HG02610 (cell line): ENCODE results near the gene DISC1.
"Not testable (repeated sequence)": the region's sequence is repeated elsewhere in the genome, so short reads cannot be mapped to it uniquely, and the experiment has no call there.

ENCODE experiments used
- ATAC-seq: cut with Tn5 transposase; IDR thresholded peaks from one replicate; pipeline ENCODE4 v1.9.1; 2021; ENCODE audit warnings: mild to moderate bottlenecking, moderate library complexity; ENCODE audit not compliant: unreplicated experiment

The DISC1 gene

DNA sequence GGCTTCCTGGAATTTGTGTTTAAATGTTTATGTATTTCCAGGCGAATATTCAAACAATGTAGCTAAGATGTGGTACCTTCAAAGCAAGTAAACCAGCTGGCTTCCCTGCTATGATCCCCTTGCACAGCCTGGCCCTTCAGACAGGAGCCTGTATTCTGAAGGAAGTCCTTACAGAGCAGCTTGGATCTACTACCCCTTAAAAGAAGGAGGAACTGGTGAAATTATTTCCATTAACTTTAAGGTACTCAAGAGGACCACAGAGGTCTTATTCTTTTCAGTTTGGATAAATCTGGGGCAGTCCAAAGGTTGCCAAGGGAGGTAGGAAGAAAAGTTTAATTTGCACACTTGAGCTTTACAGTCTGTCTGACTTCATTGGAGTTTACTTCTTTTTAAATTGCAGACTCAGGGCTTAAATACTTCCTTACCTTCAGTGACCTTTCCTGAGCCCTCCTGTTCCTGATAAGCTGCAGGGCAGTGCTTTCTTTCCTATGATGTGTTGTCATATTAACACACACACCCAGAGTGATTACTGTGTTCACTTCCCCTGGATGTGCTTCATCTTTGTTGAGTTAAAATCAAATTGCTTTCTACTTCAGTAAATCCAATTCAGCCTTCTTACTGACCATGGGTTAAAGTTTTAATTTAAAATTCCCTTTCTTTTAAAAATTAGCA lies 40.5 kb downstream of the DISC1 start:
- no peak for ATAC-seq

DNA sequence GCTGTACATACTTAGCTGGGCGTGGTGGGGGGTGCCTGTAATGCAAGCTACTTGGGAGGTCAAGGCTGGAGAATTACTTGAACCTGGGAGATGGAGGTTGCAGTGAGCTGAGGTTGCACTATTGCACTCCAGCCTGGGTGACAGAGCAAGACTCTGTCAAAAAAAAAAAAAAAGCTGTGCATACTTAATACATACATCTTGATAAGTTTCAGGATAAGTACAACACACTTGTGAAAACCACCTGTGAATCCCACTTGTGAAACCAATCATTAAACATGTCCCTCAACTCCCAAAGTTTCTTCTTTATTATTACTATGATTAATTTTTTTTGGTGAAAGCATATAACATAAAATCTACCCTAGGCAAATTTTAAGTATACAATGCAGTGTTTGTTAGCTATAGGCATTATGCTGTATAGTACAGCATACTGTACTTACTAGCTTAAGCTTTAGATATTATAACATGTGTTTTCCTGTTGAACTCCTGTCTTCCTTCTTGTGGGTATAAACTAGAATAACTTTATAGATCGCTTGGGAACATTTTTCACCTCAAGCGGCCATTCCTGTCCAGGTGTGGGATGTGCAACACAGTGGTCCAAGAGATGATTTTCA lies 41.4 kb downstream of the DISC1 start:
- no peak for ATAC-seq

DNA sequence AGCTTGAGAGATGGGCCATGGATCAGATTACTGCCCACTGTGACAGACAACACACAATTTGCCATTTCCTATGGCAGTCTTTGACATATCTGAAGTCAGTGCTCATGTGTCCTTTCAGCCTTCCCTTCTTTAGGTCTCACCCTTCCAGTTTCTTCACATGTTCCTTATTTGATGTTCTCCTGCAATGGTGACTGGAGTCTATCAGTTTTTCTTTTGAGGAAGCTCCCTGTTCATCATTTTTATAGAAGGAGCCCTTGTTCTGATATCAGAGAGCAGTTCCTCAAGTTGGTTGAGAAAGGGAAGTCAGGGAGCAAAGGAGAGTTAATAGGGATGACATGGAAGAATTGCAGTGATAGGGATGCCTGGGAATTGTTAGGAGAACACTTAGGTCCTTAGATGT lies 42.2 kb downstream of the DISC1 start:
- no peak for ATAC-seq

DNA sequence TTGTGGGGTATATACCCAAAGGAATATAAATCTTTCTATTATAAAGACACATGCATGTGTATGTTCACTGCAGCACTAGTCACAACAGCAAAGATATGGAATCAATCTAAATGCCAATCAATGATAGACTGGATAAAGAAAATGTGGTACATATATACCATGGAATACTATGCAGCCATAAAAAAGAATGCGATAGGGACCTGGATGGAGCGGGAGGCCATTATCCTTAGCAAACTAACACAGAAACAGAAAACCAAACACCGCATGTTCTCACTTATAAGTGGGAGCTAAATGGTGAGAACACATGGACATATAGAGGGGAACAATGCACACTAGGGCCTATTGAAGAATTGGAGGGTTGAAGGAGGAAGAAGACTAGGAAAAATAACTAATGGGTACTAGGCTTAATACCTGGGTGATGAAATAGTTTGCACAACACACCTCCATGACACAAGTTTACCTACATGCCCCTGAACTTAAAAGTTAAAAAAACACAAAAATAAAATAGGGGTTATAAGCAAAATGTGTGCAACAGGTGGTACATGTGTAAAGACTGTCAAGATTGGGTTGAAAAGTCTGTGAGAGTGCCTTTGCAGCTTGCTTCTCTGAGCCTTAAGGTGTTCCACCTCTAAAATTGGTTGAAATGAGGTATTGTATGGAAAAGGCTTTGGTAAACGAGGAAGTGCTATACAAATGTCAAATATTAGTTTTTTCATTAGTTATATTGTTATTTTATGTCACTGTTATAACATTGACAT lies 43.5 kb downstream of the DISC1 start:
- ATAC-seq, result not testable (repeated sequence)

DNA sequence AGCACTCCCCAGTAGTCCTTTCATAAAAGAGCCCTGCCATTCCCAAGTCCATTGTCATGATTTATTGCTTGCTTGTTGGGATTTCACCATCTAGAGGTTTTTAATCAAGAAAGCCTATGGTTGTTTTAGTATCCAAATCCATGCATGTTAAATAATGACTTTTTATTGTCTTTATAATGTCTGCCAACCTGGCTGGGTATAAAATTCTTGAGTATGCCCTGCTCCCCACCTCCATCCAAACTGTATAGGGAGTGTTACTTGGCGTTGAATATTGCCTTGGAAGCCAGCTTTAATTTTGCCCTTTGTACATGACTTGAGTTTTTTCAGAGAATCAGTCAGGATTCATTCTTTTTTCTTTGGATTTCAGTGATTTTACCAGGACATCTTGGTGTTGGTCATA lies 44.2 kb downstream of the DISC1 start:
- no peak for ATAC-seq

DNA sequence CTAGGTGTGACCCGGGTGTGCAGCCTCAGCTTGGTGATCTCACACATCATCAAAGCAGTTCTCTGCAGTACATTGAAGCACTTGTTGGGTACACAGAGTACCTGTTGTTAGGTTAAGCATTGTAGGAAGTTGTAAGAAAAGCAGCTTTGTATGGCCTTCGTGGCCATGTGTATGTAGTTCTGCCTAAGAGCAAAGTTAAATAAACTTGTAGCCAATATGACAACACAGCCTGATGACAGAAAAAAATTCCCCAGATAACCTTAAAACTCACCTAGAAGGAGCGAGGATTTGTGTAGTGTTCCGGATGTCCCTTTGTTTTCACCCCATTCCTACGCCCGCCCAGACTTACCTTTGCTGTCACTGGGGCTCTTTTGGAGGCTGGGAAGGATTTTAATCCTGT lies 48.0 kb downstream of the DISC1 start:
- ATAC-seq, result no peak

DNA sequence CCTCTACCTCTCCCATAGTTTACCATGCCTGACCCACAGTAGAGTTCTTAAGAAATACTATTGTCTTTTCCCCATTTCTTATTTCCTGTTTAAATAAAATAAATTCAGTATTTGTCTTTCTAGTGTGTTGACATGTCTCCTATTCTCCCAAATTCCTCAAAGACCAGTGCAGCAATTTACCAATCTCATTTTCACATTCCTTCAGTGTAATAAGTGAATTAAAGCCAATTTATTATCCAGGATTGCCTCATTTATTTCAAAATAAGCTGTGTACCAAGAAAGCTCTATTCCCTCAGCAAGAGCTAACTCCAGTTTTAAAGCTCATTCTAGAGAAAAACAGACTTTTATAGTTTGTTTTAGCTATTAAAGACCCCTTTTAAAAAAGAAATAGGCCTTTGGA lies 49.9 kb downstream of the DISC1 start:
- ATAC-seq, result no peak

DNA sequence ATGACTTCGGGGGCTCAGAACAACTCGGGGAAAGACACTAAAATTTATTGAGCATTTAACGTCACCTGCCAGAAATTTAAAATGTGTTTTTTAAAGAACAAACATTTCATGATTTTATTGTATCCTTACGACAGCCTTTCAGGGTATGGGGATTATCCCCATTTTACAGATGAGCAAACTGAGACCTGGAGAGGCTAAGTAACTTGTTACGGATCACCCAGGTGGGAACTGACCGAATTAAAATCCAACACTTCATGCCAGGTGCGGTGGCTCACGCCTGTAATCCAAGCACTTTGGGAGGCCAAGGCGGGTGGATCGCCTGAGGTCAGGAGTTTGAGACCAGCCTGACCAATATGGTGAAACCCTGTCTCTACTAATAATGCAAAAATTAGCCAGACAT lies 50.9 kb downstream of the DISC1 start:
- ATAC-seq, result no peak

DNA sequence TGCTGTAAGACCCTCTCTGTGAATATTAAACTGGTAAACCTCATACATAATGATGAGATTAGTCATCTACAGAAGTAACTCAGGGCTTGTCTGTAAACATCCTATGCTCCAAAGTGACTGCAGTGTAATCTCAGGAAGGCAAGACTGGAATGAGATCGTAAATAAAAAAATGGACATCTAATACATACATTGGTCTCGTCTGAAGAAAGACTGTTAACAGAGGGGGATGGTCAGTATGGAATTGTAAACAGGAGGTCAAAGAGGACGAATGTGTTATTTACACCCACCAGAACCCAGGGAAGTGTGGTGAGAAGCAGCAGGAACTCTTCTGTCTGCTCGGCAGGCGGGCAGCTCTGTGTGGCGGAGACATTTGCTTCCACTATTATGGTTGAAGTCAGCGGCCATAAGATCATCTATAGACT lies 51.4 kb downstream of the DISC1 start:
- no peak for ATAC-seq

DNA sequence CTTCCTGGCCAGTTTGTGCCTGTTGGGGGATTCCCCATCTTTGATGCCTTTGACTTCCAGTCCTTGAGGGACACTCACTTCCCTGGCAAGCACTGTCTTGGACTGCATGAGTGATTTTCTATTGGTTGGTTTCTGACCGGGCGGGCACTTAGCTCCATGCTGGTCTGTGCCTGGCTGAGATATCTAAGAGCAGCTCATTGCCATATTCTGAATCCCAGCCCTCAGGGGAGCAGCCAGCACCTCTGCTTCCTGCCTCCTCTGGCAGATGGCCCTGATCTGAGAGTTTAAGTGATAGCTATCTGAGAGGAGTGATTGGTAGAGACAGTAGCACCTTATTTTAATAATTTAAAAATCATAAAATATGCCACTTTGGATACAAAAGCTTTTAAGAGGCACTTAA lies 52.5 kb downstream of the DISC1 start:
- ATAC-seq, result no peak

DNA sequence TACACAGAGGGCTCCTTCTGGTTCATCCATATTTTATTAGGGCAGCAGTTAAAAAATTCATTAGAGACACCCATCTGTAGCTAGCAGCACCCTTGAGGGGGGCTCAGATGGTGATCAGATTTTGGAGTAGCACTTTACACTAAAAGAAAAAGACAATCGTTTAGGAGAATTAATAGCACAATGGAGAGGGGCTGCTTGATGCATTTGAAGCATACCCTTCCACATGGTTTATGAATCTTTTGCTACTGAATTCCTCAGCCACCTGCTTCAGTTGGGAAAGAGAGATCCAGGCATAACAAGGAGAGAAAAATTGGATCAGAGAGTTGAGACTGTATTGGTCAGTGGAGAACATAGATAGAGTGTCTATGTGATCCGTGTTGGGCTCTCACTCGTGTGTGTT lies 54.4 kb downstream of the DISC1 start:
- no peak for ATAC-seq

DNA sequence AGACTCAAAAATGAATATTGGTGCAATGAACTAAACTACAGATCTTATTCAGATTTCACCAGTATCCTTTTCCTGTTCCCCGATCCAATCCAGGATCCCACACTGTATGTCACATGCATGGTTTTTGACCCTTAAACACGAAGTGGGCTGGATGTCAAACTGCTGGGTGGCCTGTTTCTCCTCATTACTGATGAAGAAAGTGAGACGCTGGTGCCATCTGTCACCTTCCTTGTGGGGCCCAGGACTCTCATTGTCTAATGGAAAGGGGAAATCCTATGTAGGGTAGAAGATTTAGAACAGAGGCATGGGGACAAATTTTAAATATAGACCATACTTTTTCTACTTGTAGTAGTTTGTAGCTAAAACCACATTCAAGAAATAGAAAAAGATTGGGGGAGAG lies 56.2 kb downstream of the DISC1 start:
- no peak for ATAC-seq

DNA sequence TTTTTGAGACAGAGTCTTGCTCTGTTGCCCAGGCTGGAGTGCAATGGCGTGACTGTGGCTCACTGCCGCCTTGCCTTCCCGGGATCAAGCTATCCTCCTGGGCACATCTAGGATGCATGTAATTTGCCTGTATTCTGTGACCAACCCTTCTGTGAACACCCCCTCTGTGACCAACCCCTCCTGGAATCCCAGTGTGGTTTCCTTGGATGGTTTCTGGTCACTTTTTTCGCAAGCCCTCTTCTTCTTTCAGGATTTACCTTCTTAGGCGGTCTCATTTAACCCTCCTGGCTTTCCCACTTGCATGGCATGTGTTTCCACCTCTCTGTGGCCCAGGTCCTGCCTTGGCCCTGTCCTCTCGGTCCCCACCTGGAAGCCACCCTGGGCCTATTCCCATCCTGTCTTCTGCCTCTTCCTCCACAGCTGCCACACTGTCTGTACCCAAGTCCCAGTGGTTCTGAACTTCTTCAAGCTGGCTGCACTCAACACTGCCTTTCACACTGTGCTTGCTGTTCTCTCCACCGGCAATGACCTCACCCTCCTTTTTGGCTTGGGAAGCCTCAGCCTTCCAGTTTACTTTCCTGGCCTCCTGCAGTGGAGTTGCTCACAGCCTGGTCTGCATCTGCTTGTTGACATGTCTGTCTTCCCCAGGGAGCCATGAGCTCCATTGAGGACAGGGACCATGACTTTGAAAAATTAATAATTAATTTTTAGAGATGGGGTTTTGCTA lies 57.0 kb downstream of the DISC1 start:
- no peak for ATAC-seq

DNA sequence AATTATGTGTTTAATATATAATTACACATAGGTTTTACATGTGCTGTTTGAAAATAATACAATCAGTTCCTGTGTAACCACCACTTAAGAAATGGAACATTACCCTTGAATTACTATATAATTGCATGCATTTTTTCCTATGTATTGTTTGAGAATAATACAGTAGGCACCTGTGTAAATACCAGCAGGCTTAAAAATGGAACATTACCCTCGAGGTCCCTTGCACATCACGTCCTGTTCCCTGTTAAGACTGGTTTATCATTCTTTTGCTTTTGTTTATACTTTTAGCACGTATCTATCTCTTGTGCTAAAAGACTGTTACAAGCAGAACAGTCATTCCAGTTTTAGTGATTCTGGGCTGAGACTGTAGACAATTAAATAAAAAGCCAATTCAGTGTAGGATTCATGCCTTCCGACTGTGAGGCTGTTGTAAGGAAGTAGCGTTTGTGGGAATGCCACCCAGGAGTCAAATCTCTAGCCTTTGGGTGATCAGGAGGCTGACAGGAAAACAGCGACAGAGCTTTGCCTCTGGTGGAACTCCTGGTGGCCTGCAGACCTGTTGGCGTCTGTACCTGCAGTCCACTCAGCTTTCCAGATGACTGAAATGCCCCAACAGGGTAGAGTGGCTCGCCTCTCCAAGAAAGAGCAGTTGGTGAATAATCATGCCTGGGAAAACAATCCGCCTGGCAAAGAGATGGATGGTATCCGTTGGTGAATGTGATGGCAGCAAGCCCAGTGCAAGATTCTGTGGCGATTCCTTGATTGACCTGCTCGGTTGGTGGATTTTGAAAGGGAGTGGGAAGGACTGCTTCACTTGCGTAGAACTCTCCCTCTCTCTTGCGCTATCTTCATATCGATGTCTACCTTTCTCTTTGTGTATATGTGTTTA lies 58.0 kb downstream of the DISC1 start:
- ATAC-seq, result no peak

DNA sequence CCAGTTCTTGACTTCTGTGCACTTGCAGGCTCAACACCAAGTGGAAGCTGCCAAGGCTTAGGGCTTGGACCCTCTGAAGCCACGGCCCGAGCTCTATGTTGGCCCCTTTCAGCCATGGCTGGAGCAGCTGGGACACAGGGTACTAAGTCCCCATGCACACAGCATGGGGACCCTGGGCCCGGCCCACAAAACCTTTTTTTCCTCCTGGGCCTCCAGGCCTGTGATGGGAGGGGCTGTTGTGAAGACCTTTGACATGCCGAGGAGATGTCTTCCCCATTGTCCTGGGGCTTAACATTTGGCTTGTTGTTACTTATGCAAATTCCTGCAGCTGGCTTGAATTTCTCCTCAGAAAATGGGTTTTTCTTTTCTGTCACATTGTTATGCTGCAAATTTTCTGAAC lies 59.8 kb downstream of the DISC1 start:
- no peak for ATAC-seq

DNA sequence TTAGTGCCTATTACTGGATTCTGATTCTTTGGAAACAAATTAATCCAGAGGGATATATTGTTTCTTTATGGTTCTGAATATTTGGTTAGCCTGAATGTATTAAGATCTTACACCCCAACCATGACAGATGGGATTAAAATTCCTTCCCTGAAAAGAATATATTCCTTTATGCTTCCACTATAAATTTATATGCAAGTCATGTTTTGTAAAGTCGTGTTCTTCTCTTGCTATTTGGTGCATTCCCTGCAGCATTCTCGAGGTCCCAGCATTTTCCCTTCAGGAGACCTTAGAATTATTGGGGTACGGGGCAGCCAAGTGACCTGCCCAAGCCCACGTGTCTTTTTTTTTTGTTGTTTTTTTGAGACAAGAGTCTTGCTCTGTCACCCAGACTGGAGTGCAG lies 62.4 kb downstream of the DISC1 start:
- ATAC-seq, result no peak

DNA sequence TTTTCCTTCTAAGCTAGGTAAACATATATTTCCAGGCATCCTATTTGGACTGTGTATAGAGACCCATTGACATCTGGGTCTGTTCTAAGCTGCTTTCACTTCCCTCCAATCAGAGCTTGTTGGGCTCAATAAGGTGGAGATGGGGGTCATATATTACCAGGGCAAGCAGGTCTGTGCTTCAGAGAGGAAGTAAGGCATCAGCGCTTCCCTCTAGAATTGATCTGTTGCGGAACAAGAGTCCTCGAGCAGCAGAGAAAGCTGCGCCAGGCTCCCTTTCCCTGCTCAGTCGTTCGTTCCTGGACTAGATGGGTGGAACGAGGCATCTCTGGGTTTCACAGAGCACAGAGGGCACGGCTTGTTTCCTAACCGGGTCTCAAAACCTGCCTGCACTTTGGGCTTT lies 63.5 kb downstream of the DISC1 start:
- no peak for ATAC-seq

DNA sequence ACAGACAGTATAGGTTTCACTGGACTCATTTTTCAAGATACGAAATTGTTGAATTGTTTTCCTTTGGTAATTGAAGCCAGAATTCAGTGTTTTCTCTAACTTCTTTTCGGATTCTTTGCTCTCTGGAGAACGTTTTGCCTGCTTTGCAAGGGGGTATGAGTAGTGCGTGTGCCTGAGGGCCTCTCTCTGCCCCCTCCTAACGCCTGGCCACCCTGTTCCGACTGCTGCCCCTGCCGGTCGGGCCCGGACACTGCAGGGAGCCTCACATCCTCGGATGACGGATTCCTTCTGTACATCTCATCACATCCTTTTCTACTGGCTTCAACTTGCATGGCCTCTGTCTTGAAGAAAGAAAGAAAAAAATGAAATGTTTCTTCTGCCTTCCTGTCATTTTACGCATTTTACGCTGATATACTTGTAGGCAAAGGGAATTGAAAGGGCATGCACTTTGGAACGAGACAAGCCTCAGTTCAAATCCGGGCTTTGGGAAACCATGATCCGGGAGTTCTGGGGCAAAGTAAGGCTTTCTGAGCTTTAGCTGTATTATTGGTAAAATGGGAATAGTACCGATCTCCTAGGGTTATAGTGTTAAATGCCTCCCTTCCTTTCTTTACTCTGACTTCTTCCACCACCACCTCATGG lies 65.1 kb downstream of the DISC1 start:
- no peak for ATAC-seq

DNA sequence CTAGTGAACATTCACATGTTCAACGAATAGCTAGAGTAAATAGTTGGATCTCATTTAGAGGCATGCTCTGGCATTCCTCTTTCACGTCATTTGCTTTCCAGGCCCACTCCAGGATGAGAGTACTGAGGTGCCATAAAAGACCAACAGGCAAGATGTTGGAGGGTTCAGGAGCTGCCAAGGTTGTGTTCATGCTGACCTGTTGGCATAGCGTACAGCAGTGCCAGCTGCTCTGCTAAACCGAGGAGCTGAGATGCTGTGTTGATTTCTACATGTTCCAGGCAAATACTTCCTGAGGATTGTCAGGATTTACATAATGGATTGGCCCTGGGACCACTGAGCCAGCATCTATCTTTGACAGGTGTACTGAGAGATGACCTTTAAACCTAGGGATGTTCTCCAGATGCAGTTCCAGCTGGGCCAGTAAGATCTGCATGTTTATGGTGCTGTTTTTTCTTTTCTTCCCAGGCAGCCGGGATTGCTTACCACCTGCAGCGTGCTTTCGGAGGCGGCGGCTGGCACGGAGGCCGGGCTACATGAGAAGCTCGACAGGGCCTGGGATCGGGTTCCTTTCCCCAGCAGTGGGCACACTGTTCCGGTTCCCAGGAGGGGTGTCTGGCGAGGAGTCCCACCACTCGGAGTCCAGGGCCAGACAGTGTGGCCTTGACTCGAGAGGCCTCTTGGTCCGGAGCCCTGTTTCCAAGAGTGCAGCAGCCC lies 66.9 kb downstream of the DISC1 start:
- no peak for ATAC-seq

DNA sequence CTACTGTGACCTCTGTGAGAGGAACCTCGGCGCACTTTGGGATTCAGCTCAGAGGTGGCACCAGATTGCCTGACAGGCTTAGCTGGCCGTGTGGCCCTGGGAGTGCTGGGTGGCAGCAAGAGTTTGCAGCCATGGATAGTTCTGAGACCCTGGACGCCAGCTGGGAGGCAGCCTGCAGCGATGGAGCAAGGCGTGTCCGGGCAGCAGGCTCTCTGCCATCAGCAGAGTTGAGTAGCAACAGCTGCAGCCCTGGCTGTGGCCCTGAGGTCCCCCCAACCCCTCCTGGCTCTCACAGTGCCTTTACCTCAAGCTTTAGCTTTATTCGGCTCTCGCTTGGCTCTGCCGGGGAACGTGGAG lies 67.5 kb downstream of the DISC1 start:
- no peak for ATAC-seq
